A172 (cell line): ENCODE results near the gene FOXI1. TPM values are rescaled to one million over a fixed set of nuclear protein-coding genes. Genes with fewer than 3 reads are reported as not detected.
"Not testable (repeated sequence)": the region's sequence is repeated elsewhere in the genome, so short reads cannot be mapped to it uniquely, and the experiment has no call there.

ENCODE experiments used
- DNase-seq: peaks from one replicate; pipeline ENCODE4 v3.0.0-alpha.2; 2015; ENCODE audit warnings: low spot score
- total RNA-seq: library from RNA; depleted of rRNA; stranded (reverse); fragments of >200 nt; shearing (Covaris generic); gene quantifications from 2 replicates; pipeline ENCODE4 v1.2.3, GENCODE V29; 2014

FOXI1 gene
- total RNA-seq, 1 experiment from 2014 or later, result not detected

GRCh38 chr5:170092455-170093101 lies 13.1 kb upstream of the FOXI1 start:
- no peak for DNase-seq

- DNase-seq, result not testable (repeated sequence)
Measured at GRCh38 chr5:170094329-170094728, 11.4 kb upstream of the FOXI1 start.

- peak; percentile 8 for DNase-seq
Measured at GRCh38 chr5:170095646-170096045, 10.1 kb upstream of the FOXI1 start.

DNA sequence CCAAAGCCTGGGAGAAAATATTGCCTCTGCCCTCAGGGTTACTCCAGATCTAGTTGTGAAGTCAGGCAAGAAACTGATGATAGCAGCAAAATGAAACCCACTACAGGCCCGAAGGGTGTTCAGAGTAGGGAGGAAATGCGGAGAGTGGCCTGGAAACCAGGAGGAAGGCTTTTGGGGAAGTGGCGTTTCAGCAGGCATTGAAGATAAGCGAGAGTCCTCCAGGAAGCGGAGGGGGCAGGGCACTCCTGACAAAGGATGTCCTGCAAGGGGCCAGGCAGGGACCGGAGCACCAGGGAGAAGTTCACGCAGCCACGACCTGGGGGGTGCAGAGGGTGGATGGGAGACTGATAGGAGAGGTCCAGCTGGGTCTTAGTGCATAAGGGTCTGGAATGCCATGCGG lies 7.8 kb upstream of the FOXI1 start:
- DNase-seq, result no peak

DNA sequence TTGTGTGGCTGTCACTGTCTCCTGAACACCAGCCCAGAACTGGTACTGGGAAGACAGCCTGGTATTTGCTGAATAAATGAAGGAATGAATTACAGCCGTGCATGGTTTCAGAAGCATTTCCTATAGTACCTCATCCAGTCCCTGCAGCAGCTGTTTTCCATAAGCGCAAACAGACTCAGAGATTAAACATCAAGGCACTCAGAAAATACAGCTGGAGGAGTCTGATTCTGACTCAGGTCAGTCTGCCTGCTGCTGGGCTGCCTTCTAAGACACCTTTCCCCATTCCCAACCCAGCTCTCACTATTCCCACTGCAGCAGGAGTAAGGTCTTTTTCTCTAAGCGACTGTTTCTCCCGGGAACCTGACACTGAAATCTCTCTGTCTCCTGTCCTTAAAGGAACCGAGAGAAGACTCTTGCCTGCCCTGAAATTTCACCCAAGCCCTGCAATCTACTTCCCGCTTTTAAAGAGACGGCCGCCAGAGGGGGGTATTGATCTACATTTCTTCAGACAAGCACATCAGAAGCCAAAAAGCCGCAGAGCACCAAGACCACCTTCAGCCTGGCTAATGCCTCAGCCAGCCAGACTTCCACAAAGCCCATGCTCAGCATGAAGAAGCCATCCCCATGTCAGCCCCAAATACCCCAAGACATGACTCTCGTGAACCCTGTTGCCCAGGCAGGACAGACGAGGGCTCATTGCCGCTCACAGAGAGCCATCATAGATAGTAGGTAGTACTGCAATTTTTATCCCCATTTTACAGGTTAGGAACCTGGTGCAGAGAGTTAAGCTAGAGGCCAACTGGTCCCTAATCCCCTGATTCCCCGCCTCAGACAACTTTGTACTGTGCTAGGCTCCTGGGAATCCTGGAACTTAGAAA lies 5.4 kb upstream of the FOXI1 start:
- peak; percentile 80 for DNase-seq

GRCh38 chr5:170103447-170103846 lies 2.2 kb upstream of the FOXI1 start:
- no peak for DNase-seq

GRCh38 chr5:170104299-170104698 lies 1.4 kb upstream of the FOXI1 start:
- DNase-seq, result no peak

DNA sequence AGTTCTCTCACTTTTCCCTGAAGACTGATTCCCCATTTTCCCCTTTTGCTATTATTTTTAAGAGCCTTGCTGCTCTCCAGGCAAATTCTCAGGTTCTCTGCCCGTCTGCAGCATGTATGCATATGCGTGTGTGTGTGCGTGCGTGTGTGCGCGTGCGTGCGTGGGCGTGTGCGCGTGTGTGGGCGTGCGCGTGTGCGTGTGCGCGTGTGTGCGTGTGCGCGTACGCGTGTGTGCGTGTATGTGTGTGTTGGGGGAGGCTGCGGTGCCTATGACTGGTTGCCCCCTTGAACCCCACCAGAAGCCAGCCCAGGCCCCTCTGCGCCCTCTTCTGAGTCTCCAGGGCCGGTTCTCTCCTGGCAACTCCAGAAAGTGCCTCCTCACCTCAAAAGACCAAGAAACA lies 987 bp upstream of the FOXI1 start:
- no peak for DNase-seq

GRCh38 chr5:170107674-170108073 lies 2.0 kb downstream of the FOXI1 start:
- DNase-seq, result no peak

GRCh38 chr5:170108266-170108785 lies 2.6 kb downstream of the FOXI1 start:
- DNase-seq, result no peak

DNA sequence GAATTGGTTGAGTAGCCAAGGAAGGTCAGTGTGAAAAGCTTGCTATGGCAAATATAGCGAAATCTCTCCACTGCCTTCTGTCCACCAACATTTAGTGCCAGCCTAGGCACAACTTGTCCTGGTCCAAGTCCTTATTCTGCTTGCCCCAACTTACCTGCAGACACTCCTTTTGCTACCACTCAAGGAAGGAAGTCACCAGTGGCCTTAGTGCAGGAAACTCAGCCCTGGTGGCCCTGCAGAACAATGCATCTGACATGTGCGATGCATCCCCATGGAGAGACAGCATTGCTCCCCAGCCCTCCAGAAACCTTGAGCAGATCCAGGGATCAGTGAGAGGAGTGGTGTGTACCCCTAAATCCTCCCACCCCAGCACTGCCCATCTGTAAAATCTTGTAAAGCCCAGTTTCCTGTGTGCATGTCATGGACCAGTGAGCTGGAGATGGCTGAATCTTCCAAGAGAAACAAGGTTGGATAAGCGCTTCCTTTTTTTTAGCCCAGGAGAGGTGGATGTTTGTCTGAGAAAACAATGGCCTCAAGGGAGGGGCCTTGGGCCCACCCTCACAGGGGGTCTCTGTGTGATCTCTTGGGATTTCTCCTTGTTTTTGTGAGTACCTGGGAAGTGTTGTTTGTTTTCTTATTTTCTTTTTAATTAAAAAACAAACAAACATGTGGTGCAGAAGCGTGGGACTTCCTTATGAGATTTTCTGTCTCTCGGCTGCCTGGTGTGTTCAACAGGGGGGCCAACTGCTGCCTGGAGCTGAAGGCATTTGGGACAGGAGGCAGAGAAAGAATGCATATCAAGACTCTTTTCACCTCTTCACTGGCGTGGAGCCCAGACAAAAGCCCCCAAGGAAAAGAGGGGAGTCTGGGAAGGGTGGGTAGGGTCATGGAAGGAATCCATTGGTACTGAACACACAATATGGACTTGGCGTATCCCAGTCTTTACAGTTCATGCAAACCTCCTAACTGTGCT lies 3.6 kb downstream of the FOXI1 start:
- no peak for DNase-seq

GRCh38 chr5:170110403-170111087 lies 4.8 kb downstream of the FOXI1 start:
- DNase-seq, result no peak

DNA sequence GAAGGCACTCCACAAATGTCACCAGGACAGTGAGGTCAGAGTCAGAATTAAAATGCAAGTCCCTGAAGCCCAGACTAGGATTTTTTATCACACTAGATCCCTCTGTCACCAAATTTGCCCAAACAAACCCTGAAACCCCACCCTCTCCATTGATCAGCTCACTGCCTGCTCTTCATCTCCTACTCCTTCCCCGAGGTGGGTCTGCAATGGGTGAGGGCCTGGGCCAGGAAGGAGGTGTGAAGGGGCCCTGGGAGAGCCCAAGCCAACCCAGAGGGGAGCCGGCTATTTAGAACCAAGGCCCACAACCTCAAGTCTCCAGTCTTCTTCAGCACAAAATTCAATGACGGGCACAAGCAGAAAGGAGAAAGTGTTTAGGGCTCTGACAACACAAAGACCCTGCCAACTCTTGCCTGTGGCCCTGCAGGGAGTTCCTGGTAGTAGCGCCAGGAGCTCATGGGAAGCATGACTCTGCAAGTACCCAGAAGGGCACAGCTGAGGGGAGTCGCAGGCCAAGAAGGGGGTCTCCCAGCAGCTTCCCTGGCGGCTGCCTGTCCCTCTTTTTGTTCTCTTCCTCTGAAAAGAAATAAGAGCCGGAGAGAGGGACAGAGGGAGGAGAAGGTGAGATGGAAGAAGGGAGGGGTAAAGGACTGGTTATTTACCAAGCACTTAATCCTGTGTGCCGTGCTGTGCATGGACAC lies 5.5 kb downstream of the FOXI1 start:
- DNase-seq, result no peak

- DNase-seq, result no peak
Measured at GRCh38 chr5:170112876-170113521, 7.3 kb downstream of the FOXI1 start.

- DNase-seq, result no peak
Measured at GRCh38 chr5:170113522-170113900, 7.8 kb downstream of the FOXI1 start.

GRCh38 chr5:170114271-170114670 lies 8.6 kb downstream of the FOXI1 start:
- no peak for DNase-seq

GRCh38 chr5:170115925-170116324 lies 10.2 kb downstream of the FOXI1 start:
- DNase-seq, result no peak

GRCh38 chr5:170117736-170118135 lies 12.0 kb downstream of the FOXI1 start:
- DNase-seq, result no peak

GRCh38 chr5:170120576-170120975 lies 14.9 kb downstream of the FOXI1 start:
- no peak for DNase-seq

DNA sequence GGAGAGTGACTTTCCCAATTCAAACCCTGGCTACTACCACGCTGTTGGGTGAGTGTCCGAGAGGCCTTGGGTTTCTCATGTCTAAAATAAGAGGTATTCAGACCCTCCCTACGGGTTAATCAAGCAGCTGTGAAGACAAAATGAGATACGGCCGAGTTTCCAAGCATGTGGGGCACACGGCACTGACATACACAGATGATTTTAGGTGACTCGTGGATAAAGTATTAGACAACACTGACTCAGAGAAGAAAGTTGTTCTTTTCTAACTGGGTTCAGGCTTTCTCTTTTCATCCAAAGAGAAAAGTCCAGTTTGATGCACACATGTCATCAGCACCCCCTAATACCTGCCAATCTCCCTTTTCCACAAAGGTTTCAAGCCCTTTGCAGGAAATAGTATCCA lies 15.6 kb downstream of the FOXI1 start:
- no peak for DNase-seq
